HCT116 (cell line): ENCODE data around the gene AKAP5. TPM values are rescaled to one million over a fixed set of nuclear protein-coding genes. Genes with fewer than 3 reads are reported as not detected.

Experiments used
- ATAC-seq: fragments of 200-7000 bp; cut with Tn5 transposase; 2 replicates; pipeline ENCODE4 v1.9.1; 2020; ENCODE audit warnings: mild to moderate bottlenecking, moderate library complexity
- BruUV-seq: library from RNA; stranded (reverse); fragments of 400-500 nt; replicated peaks from 2 replicates; lab custom pipeline; 2021; lab: Mats Ljungman, UMichigan
- CTCF ChIA-PET: fragments of 300-600 bp; sonication (Branson Sonifier 250); formaldehyde crosslinking; loops from one replicate; lab custom pipeline; 2021; ENCODE audit warnings: antibody characterized with exemption; lab: Charles Lee
- POLR2A ChIA-PET: fragments of 300-600, 350-600 bp; sonication (Branson Sonifier 250); formaldehyde crosslinking; loops from one replicate; lab custom pipeline; 2021; ENCODE audit warnings: antibody characterized with exemption; lab: Charles Lee
- RAD21 ChIA-PET, 2 experiments: fragments of 300-600 bp; sonication (Branson Sonifier 250); formaldehyde crosslinking; loops; one replicate each; lab custom pipeline; 2023; ENCODE audit warnings: low total read pairs in 2 of 2; ENCODE audit not compliant: uncharacterized antibody in 2 of 2, unreplicated experiment in 2 of 2, low non-redundant PET in 1 of 2; lab: Charles Lee
- DNase-seq: peaks from one replicate; pipeline ENCODE4 v3.0.0-alpha.2; 2010; ENCODE audit warnings: low read depth, low spot score
- H2AFZ ChIP-seq: fragments of 200-600 bp; shearing (Covaris generic), sonication (generic); 2 replicates; pipeline ENCODE4 v1.6.1; 2017; ENCODE audit warnings: low read depth, mixed run types, mixed read lengths, antibody characterized with exemption, low read length; ENCODE audit not compliant: poor library complexity, severe bottlenecking
- H3K27ac ChIP-seq: 2 replicates; pipeline ENCODE4 v1.5.1; 2012; ENCODE audit warnings: low read depth, low read length
- H3K27me3 ChIP-seq: fragments of 200-600 bp; sonication (generic); 2 replicates; pipeline ENCODE4 v1.6.1; 2016; ENCODE audit warnings: mixed run types, low read length, mixed read lengths; ENCODE audit not compliant: insufficient read depth
- H3K36me3 ChIP-seq, 2 experiments: fragments of 200-500 bp in 1 of 2; fragments of 200-600 bp in 1 of 2; sonication (Bioruptor generic) in 1 of 2; sonication (generic) in 1 of 2; 2 replicates each; pipeline versions ENCODE4 v1.5.1 to v1.6.1; 2014 to 2016; ENCODE audit warnings: low read length in 2 of 2, inconsistent platforms in 1 of 2, mixed read lengths in 1 of 2, mixed run types in 1 of 2; ENCODE audit not compliant: insufficient read depth in 2 of 2, control insufficient read depth in 1 of 2
- H3K4me1 ChIP-seq, 2 experiments: fragments of 200-600 bp in 1 of 2; sonication (generic) in 1 of 2; 2 replicates each; pipeline versions ENCODE4 v1.5.1 to v1.6.1; 2012 to 2017; ENCODE audit warnings: low read length in 2 of 2, inconsistent platforms in 1 of 2, mild to moderate bottlenecking in 1 of 2, mixed read lengths in 1 of 2, mixed run types in 1 of 2, moderate library complexity in 1 of 2; ENCODE audit not compliant: insufficient read depth in 2 of 2, control insufficient read depth in 1 of 2
- H3K4me2 ChIP-seq: fragments of 200-600 bp; sonication (generic); 2 replicates; pipeline ENCODE4 v1.6.1; 2017; ENCODE audit warnings: mixed run types, low read length, mixed read lengths
- H3K4me3 ChIP-seq, 2 experiments: fragments of 200-600 bp in 1 of 2; sonication (generic) in 1 of 2; replicated peaks in 1 of 2; 2 replicates each; pipeline ENCODE4 v1.5.1; 2011 to 2016; ENCODE audit warnings: low read length in 2 of 2, control low read depth in 1 of 2, low read depth in 1 of 2, mild to moderate bottlenecking in 1 of 2, mixed read lengths in 1 of 2, mixed run types in 1 of 2
- H3K79me2 ChIP-seq: fragments of 200-600 bp; sonication (generic); 2 replicates; pipeline ENCODE4 v1.6.1; 2017; ENCODE audit warnings: mild to moderate bottlenecking, mixed run types, low read length, moderate library complexity, mixed read lengths; ENCODE audit not compliant: insufficient read depth
- H3K9ac ChIP-seq: fragments of 200-600 bp; sonication (generic); 2 replicates; pipeline ENCODE4 v1.6.1; 2016; ENCODE audit warnings: low read length, mixed read lengths
- H3K9me2 ChIP-seq: fragments of 200-600 bp; sonication (generic), shearing (Covaris generic); 2 replicates; pipeline ENCODE4 v1.6.1; 2017; ENCODE audit warnings: mixed run types, mild to moderate bottlenecking, moderate library complexity; ENCODE audit not compliant: insufficient read depth
- H3K9me3 ChIP-seq, 2 experiments: fragments of 200-500 bp in 1 of 2; fragments of 200-600 bp in 1 of 2; sonication (Bioruptor generic) in 1 of 2; sonication (generic) in 1 of 2; 2 replicates each; pipeline ENCODE4 v1.6.1; 2014 to 2017; ENCODE audit warnings: low read length in 2 of 2, mixed read lengths in 2 of 2, inconsistent platforms in 1 of 2, low read depth in 1 of 2, mild to moderate bottlenecking in 1 of 2, mixed run types in 1 of 2, moderate library complexity in 1 of 2; ENCODE audit not compliant: control insufficient read depth in 1 of 2, insufficient read depth in 1 of 2
- H4K20me1 ChIP-seq: fragments of 200-600 bp; sonication (generic), shearing (Covaris generic); 2 replicates; pipeline ENCODE4 v1.6.1; 2017; ENCODE audit warnings: mixed run types, mild to moderate bottlenecking, moderate library complexity; ENCODE audit not compliant: insufficient read depth
- CEBPB ChIP-seq: IDR thresholded peaks from 2 replicates; pipeline ENCODE4 v1.6.1; 2012; ENCODE audit warnings: low read depth
- CTCF ChIP-seq, 3 experiments: fragments of 200-600 bp in 1 of 3; sonication (generic) in 1 of 3; IDR thresholded peaks in 2 of 3; conservative IDR thresholded peaks in 1 of 3; 2 replicates each; pipeline ENCODE4 v1.5.1; 2012 to 2017; ENCODE audit warnings: low read depth in 2 of 3, low read length in 2 of 3, antibody characterized with exemption in 1 of 3, borderline replicate concordance in 1 of 3, control low read depth in 1 of 3, mild to moderate bottlenecking in 1 of 3, mixed read lengths in 1 of 3, mixed run types in 1 of 3, moderate library complexity in 1 of 3; ENCODE audit not compliant: insufficient read depth in 1 of 3
- JUND ChIP-seq: IDR thresholded peaks from 2 replicates; pipeline ENCODE4 v1.6.1; 2012
- RAD21 ChIP-seq: IDR thresholded peaks from 2 replicates; pipeline ENCODE4 v1.6.1; 2012; ENCODE audit warnings: low read depth, mild to moderate bottlenecking
- intact Hi-C: fragments of 100-400 bp; cut with micrococcal nuclease; formaldehyde crosslinking; loops from 2 replicates; pipeline ENCODE4 v1.10.0; 2022
- total RNA-seq: library from RNA; stranded (reverse); gene quantifications from one replicate; pipeline ENCODE4 v1.2.1, GENCODE V29; 2021; ENCODE audit not compliant: unreplicated experiment
- TF ChIP-seq, protein P1 (sequence below): IDR thresholded peaks from 2 replicates; pipeline ENCODE4 v1.6.1; 2012; ENCODE audit warnings: low read depth

Gene AKAP5
- total RNA-seq, 1 experiment from 2014 or later, result 0.54 TPM

- intact Hi-C loops, result loop anchor here (10.0 kb wide), 1 partner anchor 462 kb away; no protein-coding TSS in a partner anchor
- Histone ChIP-seq H3K9me3 (no peaks in the 10 kb centered on the region), H3K79me2 (no peaks in the 10 kb centered on the region), H3K27ac (no peak overlapping the region), H2AFZ (no peak overlapping the region), H3K27me3 (no peaks in the 10 kb centered on the region), H3K36me3 (no peaks in the 10 kb centered on the region), H3K4me3 (no peak overlapping the region), H4K20me1 (0 out of 2 replicates have a peak, but pooled peaks cover 3% of the 10 kb centered on the region), H3K9ac (no peak overlapping the region), H3K9me2 (no peaks in the 10 kb centered on the region), H3K4me2 (no peak overlapping the region), H3K4me1 (no peaks in the 10 kb centered on the region)
- RAD21 ChIA-PET, result interaction anchor here in 1 of 2 experiments (1.7 kb wide), 1 partner anchor 132 kb away, joined by 3 read pairs; no protein-coding TSS in a partner anchor
- no peak for DNase-seq
- ATAC-seq, result no peak
- CTCF ChIA-PET, result interaction anchor here (1.5 kb wide), 1 partner anchor 132 kb away, joined by 6 read pairs; no protein-coding TSS in a partner anchor
- no TSS peak for BruUV-seq
- no peak for TF ChIP-seq CEBPB
- TF ChIP-seq, protein P1, sequence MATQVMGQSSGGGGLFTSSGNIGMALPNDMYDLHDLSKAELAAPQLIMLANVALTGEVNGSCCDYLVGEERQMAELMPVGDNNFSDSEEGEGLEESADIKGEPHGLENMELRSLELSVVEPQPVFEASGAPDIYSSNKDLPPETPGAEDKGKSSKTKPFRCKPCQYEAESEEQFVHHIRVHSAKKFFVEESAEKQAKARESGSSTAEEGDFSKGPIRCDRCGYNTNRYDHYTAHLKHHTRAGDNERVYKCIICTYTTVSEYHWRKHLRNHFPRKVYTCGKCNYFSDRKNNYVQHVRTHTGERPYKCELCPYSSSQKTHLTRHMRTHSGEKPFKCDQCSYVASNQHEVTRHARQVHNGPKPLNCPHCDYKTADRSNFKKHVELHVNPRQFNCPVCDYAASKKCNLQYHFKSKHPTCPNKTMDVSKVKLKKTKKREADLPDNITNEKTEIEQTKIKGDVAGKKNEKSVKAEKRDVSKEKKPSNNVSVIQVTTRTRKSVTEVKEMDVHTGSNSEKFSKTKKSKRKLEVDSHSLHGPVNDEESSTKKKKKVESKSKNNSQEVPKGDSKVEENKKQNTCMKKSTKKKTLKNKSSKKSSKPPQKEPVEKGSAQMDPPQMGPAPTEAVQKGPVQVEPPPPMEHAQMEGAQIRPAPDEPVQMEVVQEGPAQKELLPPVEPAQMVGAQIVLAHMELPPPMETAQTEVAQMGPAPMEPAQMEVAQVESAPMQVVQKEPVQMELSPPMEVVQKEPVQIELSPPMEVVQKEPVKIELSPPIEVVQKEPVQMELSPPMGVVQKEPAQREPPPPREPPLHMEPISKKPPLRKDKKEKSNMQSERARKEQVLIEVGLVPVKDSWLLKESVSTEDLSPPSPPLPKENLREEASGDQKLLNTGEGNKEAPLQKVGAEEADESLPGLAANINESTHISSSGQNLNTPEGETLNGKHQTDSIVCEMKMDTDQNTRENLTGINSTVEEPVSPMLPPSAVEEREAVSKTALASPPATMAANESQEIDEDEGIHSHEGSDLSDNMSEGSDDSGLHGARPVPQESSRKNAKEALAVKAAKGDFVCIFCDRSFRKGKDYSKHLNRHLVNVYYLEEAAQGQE, result no peak
- POLR2A ChIA-PET, result no interaction called here
Measured at GRCh38 chr14:64476438-64476837, 11.1 kb downstream of the AKAP5 start.

- H3K27me3 ChIP-seq, result no peaks in the 10 kb centered on the region
- ATAC-seq (no peak), DNase-seq (no peak)
- no peaks in the 10 kb centered on the region for H3K79me2 ChIP-seq
- intact Hi-C loops, result loop anchor here (1.0 to 10.0 kb wide), 2 partner anchors 134 to 464 kb away; no protein-coding TSS in a partner anchor
- no peak overlapping the region for H3K4me2 ChIP-seq
- ChIA-PET CTCF (interaction anchor here (0.8 to 3.1 kb wide), 5 partner anchors 10 to 175 kb away, joined by 3 to 15 read pairs (median 3); no protein-coding TSS in a partner anchor), RAD21 (interaction anchor here in 1 of 2 experiments (1.2 kb wide), 1 partner anchor 32 kb away, joined by 3 read pairs; no protein-coding TSS in a partner anchor), POLR2A (no interaction called here)
- no peaks in the 10 kb centered on the region for H3K9me2 ChIP-seq
- H3K27ac ChIP-seq, result no peak overlapping the region
- H3K4me1 ChIP-seq, result no peaks in the 10 kb centered on the region
- H3K9me3 ChIP-seq, result no peaks in the 10 kb centered on the region
- H3K9ac ChIP-seq, result no peak overlapping the region
- no peaks in the 10 kb centered on the region for H4K20me1 ChIP-seq
- no peak for TF ChIP-seq JUND
- TF ChIP-seq CTCF (IDR thresholded peaks at IDR 0.05 in 2 of 3, conservative IDR thresholded peaks at IDR 0.05 in 1 of 3; ENCODE audit: borderline replicate concordance in 1 of 3, insufficient read depth in 1 of 3, low read depth in 2 of 3, low read length in 2 of 3), result peak; percentile 21 to 38 (median 30); a peak in 3 of 6 replicates
- peak; percentile 55 for TF ChIP-seq RAD21
- TF ChIP-seq, all 23 proteins: peak for 2
- no TSS peak for BruUV-seq
- Histone ChIP-seq H3K4me3 (no peak overlapping the region), H2AFZ (no peak overlapping the region), H3K36me3 (no peaks in the 10 kb centered on the region)
Measured at GRCh38 chr14:64478634-64479250, 13.4 kb downstream of the AKAP5 start.
